Activated CD8-positive, alpha-beta memory T cell treated with anti-CD3 and anti-CD28 coated beads, Interleukin-2, amount 50 U/mL, for 24 hours (primary cell): ENCODE data around the gene C16orf86.

ENCODE experiments used
- DNase-seq: peaks from one replicate; pipeline ENCODE4 v3.0.0-alpha.2; 2020; ENCODE audit errors: extremely low read depth

Gene C16orf86

GRCh38 chr16:67653789-67654402, 12.7 kb upstream of the C16orf86 start:
- DNase-seq = no peak

- DNase-seq = no peak
These were observed 12.2 kb upstream of the C16orf86 start for GRCh38 chr16:67654403-67654911.

- DNase-seq = no peak
These were observed 11.3 kb upstream of the C16orf86 start for GRCh38 chr16:67655363-67655762.

GRCh38 chr16:67656344-67657016, 10.1 kb upstream of the C16orf86 start:
- no peak for DNase-seq

- DNase-seq = no peak
These were observed 9.5 kb upstream of the C16orf86 start for GRCh38 chr16:67657017-67657608.

GRCh38 chr16:67657751-67658518, 8.7 kb upstream of the C16orf86 start:
- DNase-seq = no peak

- no peak for DNase-seq
These were observed 7.6 kb upstream of the C16orf86 start for GRCh38 chr16:67658849-67659674.

GRCh38 chr16:67659675-67660563, 6.7 kb upstream of the C16orf86 start, which contains the start of gene ACD:
TSS of gene ACD (minus strand) at chr16:67660260. CDS start at chr16:67660220, 40 bp downstream.
- peak; percentile 76 for DNase-seq

GRCh38 chr16:67660564-67661028, 6.0 kb upstream of the C16orf86 start, which contains the start of gene PARD6A:
TSS of gene PARD6A (plus strand) at chr16:67660960. CDS start at chr16:67661039, 79 bp downstream.
- peak; percentile 89 for DNase-seq

- no peak for DNase-seq
These were observed 5.4 kb upstream of the C16orf86 start for GRCh38 chr16:67661101-67661761.

GRCh38 chr16:67661886-67662652, 4.5 kb upstream of the C16orf86 start:
- DNase-seq = no peak

- no peak for DNase-seq
These were observed 4.0 kb upstream of the C16orf86 start for GRCh38 chr16:67662653-67663010.

GRCh38 chr16:67663151-67663876, 3.3 kb upstream of the C16orf86 start:
- DNase-seq = no peak

- no peak for DNase-seq
These were observed 2.8 kb upstream of the C16orf86 start for GRCh38 chr16:67663877-67664222.

- no peak for DNase-seq
These were observed 2.4 kb upstream of the C16orf86 start for GRCh38 chr16:67664258-67664657.

GRCh38 chr16:67664871-67665270, 1.7 kb upstream of the C16orf86 start:
- no peak for DNase-seq

GRCh38 chr16:67665598-67665997, 1.0 kb upstream of the C16orf86 start:
- no peak for DNase-seq

- DNase-seq = no peak
These were observed 522 bp upstream of the C16orf86 start for GRCh38 chr16:67666032-67666551.
